Gastroesophageal sphincter (tissue), 3 donors: ENCODE results near the gene CYFIP2.

Experiments used
- CTCF ChIP-seq, 4 experiments: fragments of 200-600 bp in 2 of 4; fragments of 450-650 bp in 2 of 4; sonication (generic) in 1 of 4; IDR thresholded peaks; one replicate each; pipeline ENCODE4 v1.5.1; 2017 to 2019; ENCODE audit warnings: antibody characterized with exemption in 4 of 4, mild to moderate bottlenecking in 2 of 4, moderate library complexity in 2 of 4
- POLR2A ChIP-seq, 2 donors: fragments of 450-650 bp; IDR thresholded peaks; one replicate each; pipeline ENCODE4 v1.6.1; 2017; ENCODE audit warnings: antibody characterized with exemption in 2 of 2, mild to moderate bottlenecking in 2 of 2, moderate library complexity in 1 of 2

GRCh38 chr5:157219491-157220271 is 46.2 kb upstream of the CYFIP2 start:
- TF ChIP-seq CTCF (IDR thresholded peaks at IDR 0.05) (no peak), POLR2A (IDR thresholded peaks at IDR 0.05) (no peak)
